Activated naive CD8-positive, alpha-beta T cell treated with anti-CD3 and anti-CD28 coated beads, Interleukin-2, amount 10 ng/mL, durations not matched to agents 7 days and 5 days (primary cell): Measurements from ENCODE around the gene MUC6. TPM values are rescaled to one million over a fixed set of nuclear protein-coding genes. Genes with fewer than 3 reads are reported as not detected.

Experiments
- ATAC-seq: fragments of 150-1000 bp; cut with Tn5 transposase; one replicate; pipeline ENCODE4 v1.10.0; 2021; ENCODE audit warnings: low read depth, moderate library complexity
- POLR2A ChIA-PET: fragments of 350-600 bp; sonication (Branson Sonifier 250); formaldehyde crosslinking; loops from one replicate; lab custom pipeline; 2021; ENCODE audit warnings: antibody characterized with exemption; lab: Charles Lee
- DNase-seq: peaks from one replicate; pipeline ENCODE4 v3.0.0; 2021
- H3K27ac Mint-ChIP-seq: one replicate; pipeline ENCODE4 v1.8.0; 2022; ENCODE audit warnings: mild to moderate bottlenecking, mixed read lengths
- H3K27me3 Mint-ChIP-seq: one replicate; pipeline ENCODE4 v1.8.0; 2022; ENCODE audit warnings: mild to moderate bottlenecking, moderate library complexity, mixed read lengths
- H3K36me3 Mint-ChIP-seq: one replicate; pipeline ENCODE4 v1.8.0; 2021; ENCODE audit warnings: mild to moderate bottlenecking, mixed read lengths
- H3K4me1 Mint-ChIP-seq: one replicate; pipeline ENCODE4 v1.8.0; 2021; ENCODE audit warnings: mixed read lengths
- H3K4me3 Mint-ChIP-seq: one replicate; pipeline ENCODE4 v1.8.0; 2022; ENCODE audit warnings: mild to moderate bottlenecking, moderate library complexity, mixed read lengths
- H3K9me3 Mint-ChIP-seq: one replicate; pipeline ENCODE4 v1.8.0; 2021; ENCODE audit warnings: mixed read lengths
- total RNA-seq, 2 experiments: library from RNA; stranded (reverse); gene quantifications; one replicate each; pipeline ENCODE4 v1.2.3, GENCODE V29; 2021

MUC6 gene
- total RNA-seq, 2 experiments from 2014 or later: not detected

- Mint-ChIP-seq H3K36me3 (peaks cover 20% of the 10 kb centered on the region), H3K4me3 (no peak overlapping the region), H3K9me3 (peaks cover 18% of the 10 kb centered on the region), H3K27ac (no peak overlapping the region), H3K4me1 (peaks cover 17% of the 10 kb centered on the region), H3K27me3 (no peaks in the 10 kb centered on the region)
- POLR2A ChIA-PET: no interaction called here
- no peak for ATAC-seq
- no peak for DNase-seq
Measured at GRCh38 chr11:1014276-1014675, 22.2 kb downstream of the MUC6 start.

DNA sequence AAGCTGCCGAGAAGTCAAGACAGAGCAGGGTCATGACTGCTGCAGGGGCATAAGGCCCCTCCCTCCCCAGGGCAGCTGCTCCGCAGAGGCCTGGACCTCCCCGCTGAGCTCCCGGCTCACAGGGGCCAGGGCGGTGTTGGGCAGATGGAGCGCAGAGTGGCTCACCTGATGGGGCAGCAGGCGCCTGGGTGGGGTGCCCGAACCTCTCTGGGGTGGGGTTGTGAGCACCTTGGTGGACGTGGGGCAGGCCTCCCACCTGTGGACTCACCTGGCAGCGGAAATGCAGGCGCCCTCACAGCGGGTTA lies 22.9 kb downstream of the MUC6 start:
- no peak overlapping the region for H3K27ac Mint-ChIP-seq
- no peak overlapping the region for H3K4me3 Mint-ChIP-seq
- POLR2A ChIA-PET: no interaction called here
- H3K27me3 Mint-ChIP-seq: no peaks in the 10 kb centered on the region
- ATAC-seq (no peak), DNase-seq (no peak)
- H3K9me3 Mint-ChIP-seq: peaks cover 18% of the 10 kb centered on the region
- H3K4me1 Mint-ChIP-seq: peaks cover 17% of the 10 kb centered on the region
- H3K36me3 Mint-ChIP-seq: peaks cover 20% of the 10 kb centered on the region

- Mint-ChIP-seq H3K27ac (no peak overlapping the region), H3K27me3 (no peaks in the 10 kb centered on the region), H3K4me3 (no peak overlapping the region), H3K36me3 (peaks cover 17% of the 10 kb centered on the region), H3K9me3 (peaks cover 15% of the 10 kb centered on the region), H3K4me1 (peaks cover 14% of the 10 kb centered on the region)
- ATAC-seq (no peak), DNase-seq (no peak)
- POLR2A ChIA-PET: no interaction called here
Measured at GRCh38 chr11:1012740-1013630, 23.5 kb downstream of the MUC6 start.

GRCh38 chr11:1012291-1012690 lies 24.2 kb downstream of the MUC6 start:
- POLR2A ChIA-PET: no interaction called here
- ATAC-seq (no peak), DNase-seq (no peak)
- H3K27ac Mint-ChIP-seq: no peak overlapping the region
- peaks cover 9% of the 10 kb centered on the region for H3K9me3 Mint-ChIP-seq
- peaks cover 9% of the 10 kb centered on the region for H3K4me1 Mint-ChIP-seq
- H3K27me3 Mint-ChIP-seq: no peaks in the 10 kb centered on the region
- no peak overlapping the region for H3K4me3 Mint-ChIP-seq
- peaks cover 11% of the 10 kb centered on the region for H3K36me3 Mint-ChIP-seq

DNA sequence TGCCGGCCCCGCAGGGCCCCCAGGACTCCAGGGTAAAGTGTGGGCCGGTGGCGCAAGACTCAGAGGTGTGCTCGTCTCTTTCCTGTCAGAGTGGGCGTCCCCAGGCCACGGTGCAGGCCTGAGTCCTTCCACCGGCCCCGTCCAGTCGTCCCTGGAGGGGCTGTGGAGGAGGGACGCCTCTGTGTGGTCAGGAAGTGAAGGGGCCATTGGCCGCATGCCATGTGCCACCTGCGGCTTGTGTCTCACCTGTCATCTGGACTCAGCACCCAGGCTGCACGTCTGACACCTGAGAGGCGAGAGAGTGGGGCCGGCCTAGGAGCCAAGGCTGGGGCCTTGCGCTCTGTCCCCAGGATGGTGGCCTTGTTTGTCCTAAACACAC lies 25.2 kb downstream of the MUC6 start:
- Mint-ChIP-seq H3K4me1 (no peaks in the 10 kb centered on the region), H3K27ac (no peak overlapping the region), H3K36me3 (peaks cover 2% of the 10 kb centered on the region), H3K9me3 (no peaks in the 10 kb centered on the region), H3K4me3 (no peak overlapping the region), H3K27me3 (no peaks in the 10 kb centered on the region)
- DNase-seq (no peak), ATAC-seq (no peak)
- POLR2A ChIA-PET: no interaction called here

GRCh38 chr11:1010551-1011319 lies 25.8 kb downstream of the MUC6 start:
- no peaks in the 10 kb centered on the region for H3K9me3 Mint-ChIP-seq
- H3K36me3 Mint-ChIP-seq: peaks cover 2% of the 10 kb centered on the region
- POLR2A ChIA-PET: no interaction called here

GRCh38 chr11:1009991-1010390 lies 26.5 kb downstream of the MUC6 start:
- Mint-ChIP-seq H3K27me3 (no peaks in the 10 kb centered on the region), H3K9me3 (no peaks in the 10 kb centered on the region), H3K27ac (no peak overlapping the region), H3K4me1 (no peaks in the 10 kb centered on the region), H3K4me3 (no peak overlapping the region), H3K36me3 (peaks cover 2% of the 10 kb centered on the region)
- POLR2A ChIA-PET: no interaction called here
- ATAC-seq (no peak), DNase-seq (no peak)

More at GRCh38 chr11:1010551-1011319, 25.8 kb downstream of the MUC6 start:
- Mint-ChIP-seq H3K27me3 (no peaks in the 10 kb centered on the region), H3K4me1 (no peaks in the 10 kb centered on the region), H3K4me3 (no peak overlapping the region), H3K27ac (no peak overlapping the region)
- no peak for DNase-seq
- ATAC-seq: no peak

GRCh38 chr11:1009371-1009770 lies 27.1 kb downstream of the MUC6 start:
- H3K27me3 Mint-ChIP-seq: no peaks in the 10 kb centered on the region

DNA sequence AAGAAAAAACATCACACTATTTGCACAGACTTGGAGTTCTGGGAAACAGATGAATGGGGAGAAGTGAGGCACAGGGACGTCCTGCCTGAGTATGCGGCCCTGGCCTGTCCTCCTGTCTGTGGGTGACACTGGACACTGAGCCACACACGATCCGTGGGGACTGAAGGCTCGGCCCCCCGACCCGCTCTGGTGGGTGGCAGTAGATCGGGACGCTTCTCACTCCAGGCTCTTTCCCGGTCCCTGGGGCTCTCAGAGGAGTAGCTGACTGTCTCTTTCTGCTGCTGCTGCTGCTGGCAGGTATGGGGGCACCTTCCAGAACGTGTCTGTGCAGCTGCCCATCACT lies 27.7 kb downstream of the MUC6 start:
- ATAC-seq (no peak), DNase-seq (no peak)
- no peak overlapping the region for H3K27ac Mint-ChIP-seq
- H3K27me3 Mint-ChIP-seq: no peaks in the 10 kb centered on the region
- no peaks in the 10 kb centered on the region for H3K4me1 Mint-ChIP-seq
- POLR2A ChIA-PET: no interaction called here
- peaks cover 4% of the 10 kb centered on the region for H3K36me3 Mint-ChIP-seq
- no peaks in the 10 kb centered on the region for H3K9me3 Mint-ChIP-seq
- no peak overlapping the region for H3K4me3 Mint-ChIP-seq

More at GRCh38 chr11:1009371-1009770, 27.1 kb downstream of the MUC6 start:
- Mint-ChIP-seq H3K27ac (no peak overlapping the region), H3K4me1 (no peaks in the 10 kb centered on the region), H3K9me3 (no peaks in the 10 kb centered on the region), H3K4me3 (no peak overlapping the region), H3K36me3 (peaks cover 3% of the 10 kb centered on the region)
- DNase-seq (no peak), ATAC-seq (no peak)
- POLR2A ChIA-PET: no interaction called here

DNA sequence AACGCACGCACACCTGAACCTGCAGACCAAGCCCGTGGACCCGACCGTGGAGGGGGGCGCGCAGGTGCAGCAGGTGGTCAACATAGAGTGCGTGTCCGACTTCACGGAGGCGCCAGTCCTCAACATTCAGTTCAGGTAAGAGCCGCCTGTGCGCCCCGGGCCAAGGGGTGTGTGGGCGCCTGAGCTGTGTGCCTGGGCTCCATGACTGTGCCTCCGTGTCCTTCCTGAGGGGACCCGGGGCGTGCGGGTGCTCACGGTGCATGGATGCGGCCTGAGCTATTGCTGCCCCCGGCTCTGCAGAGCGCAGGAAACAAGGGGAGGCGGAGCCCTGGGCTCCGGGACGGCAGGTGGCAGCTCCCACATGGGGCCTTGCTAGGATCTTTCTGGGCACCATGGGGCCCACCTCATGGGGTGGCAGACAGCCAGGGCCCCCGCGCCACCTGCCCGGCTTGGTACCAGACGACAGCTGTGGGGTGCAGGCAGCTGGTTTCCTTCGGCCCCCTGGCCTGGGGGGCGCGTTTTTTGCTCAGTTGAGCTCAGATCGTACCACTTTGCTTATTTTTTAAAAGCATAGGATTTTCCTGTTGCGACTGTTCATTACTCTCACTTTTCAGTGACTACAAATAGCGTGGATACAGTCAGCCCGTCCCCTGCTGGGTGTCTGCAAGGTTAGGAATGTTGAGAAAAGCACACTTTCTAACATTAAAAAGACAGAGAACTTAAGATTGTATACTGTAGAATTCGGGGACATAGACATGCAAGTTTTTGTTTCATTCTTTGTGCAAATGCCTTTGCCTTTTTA lies 28.3 kb downstream of the MUC6 start:
- Mint-ChIP-seq H3K4me1 (no peaks in the 10 kb centered on the region), H3K27me3 (no peaks in the 10 kb centered on the region), H3K9me3 (no peaks in the 10 kb centered on the region), H3K4me3 (no peak overlapping the region), H3K36me3 (peaks cover 4% of the 10 kb centered on the region), H3K27ac (no peak overlapping the region)
- DNase-seq (no peak), ATAC-seq (no peak)
- POLR2A ChIA-PET: no interaction called here

- Mint-ChIP-seq H3K9me3 (no peaks in the 10 kb centered on the region), H3K36me3 (peaks cover 4% of the 10 kb centered on the region), H3K4me3 (no peak overlapping the region), H3K27ac (no peak overlapping the region), H3K4me1 (no peaks in the 10 kb centered on the region), H3K27me3 (no peaks in the 10 kb centered on the region)
- no peak for ATAC-seq
- DNase-seq: no peak
- POLR2A ChIA-PET: no interaction called here
Measured at GRCh38 chr11:1007279-1007678, 29.2 kb downstream of the MUC6 start.

DNA sequence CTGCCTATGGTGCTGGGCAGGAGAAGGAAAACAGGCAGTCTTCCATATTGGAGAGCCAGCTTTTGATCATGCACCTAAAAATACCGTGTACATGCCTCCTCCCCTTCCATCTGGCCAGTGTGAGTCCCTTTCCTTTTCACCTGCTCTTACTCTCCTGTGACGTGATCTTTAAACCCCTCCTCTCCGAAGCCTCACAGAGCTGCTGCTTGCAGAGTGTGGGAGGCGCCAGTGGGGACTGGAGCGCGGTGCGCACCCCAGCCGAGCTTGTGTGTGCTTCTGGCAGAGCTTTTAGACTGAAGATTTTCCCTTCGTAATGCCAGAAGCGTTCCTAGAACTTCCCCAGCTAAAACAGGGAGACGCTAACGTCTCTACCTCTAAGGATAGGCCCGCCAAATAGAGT lies 29.8 kb downstream of the MUC6 start:
- no peaks in the 10 kb centered on the region for H3K4me1 Mint-ChIP-seq
- H3K9me3 Mint-ChIP-seq: no peaks in the 10 kb centered on the region
- no peaks in the 10 kb centered on the region for H3K27me3 Mint-ChIP-seq
- H3K36me3 Mint-ChIP-seq: peaks cover 4% of the 10 kb centered on the region
- H3K4me3 Mint-ChIP-seq: no peak overlapping the region
- H3K27ac Mint-ChIP-seq: no peak overlapping the region
- ATAC-seq: no peak
- no peak for DNase-seq
- POLR2A ChIA-PET: no interaction called here

DNA sequence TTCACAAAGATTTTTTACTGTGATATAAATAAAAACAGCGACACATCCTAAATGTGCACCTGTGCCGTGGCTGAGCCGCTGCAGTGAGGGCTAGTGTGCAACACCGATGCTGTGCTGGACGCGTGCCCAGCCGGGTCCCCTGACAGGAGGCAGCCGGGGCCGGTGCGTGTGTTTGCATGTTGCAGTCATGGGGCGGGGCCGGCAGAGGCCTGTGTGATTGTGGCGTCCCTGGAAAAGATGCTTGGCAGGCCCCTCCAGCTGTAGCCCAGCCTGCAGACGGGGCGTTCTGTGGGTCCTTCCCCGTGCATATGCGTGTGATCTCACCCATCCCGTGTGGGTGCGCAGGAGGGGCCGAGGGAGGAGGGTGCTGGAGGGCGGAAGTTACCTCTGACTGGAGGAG lies 30.6 kb downstream of the MUC6 start:
- DNase-seq (no peak), ATAC-seq (no peak)
- H3K4me3 Mint-ChIP-seq: no peak overlapping the region
- peaks cover 8% of the 10 kb centered on the region for H3K36me3 Mint-ChIP-seq
- no peaks in the 10 kb centered on the region for H3K9me3 Mint-ChIP-seq
- H3K27ac Mint-ChIP-seq: no peak overlapping the region
- H3K27me3 Mint-ChIP-seq: no peaks in the 10 kb centered on the region
- POLR2A ChIA-PET: no interaction called here
- H3K4me1 Mint-ChIP-seq: no peaks in the 10 kb centered on the region
